ENCODE measurements around the gene SH2D4B. TPM values are rescaled to one million over a fixed set of nuclear protein-coding genes. Genes with fewer than 3 reads are reported as not detected.

SH2D4B gene
- total RNA-seq, 4 donors from 2014 or later = not detected

DNA sequence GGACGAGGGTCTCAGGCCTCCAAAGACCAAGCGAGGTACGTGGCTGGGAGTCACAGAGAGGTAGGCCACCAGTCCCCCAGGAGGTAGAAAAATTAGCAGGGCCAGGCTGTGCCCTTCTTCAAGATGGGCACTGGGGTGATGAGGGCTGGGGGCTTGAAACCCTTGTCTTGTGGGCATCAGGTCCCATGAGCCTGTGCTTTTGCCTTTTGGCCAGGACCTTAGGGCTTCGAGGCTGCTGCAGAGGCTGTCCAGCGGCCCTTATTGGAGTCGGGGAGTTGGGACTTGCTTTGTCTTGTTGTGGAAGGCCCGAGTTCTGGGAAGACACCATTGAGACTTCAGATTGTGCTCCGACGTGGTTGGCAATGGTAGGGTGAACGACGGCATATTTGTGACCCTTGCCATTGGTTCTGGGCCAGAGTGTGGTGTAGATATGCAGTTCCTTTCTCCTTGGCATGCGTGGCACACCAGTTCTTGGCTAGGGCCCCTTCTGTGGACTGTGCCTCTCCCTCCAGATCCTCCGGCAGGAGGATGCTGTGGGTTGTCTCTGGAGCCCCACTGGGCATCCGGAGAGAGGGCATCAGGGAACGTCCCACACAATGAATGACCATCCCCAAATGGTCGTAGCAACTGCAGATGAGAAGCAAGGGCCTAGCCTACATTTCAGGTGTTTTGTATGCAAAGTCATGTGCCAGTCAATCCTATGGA lies 931 bp downstream of the SH2D4B start:
- WGBS, 2 donors = 82 to 92% methylated on average over 14 to 16 of the region's 16 CpGs
- no peak overlapping the region for H3K27ac ChIP-seq
- no peaks in the 10 kb centered on the region for H3K9me3 ChIP-seq
- no peaks in the 10 kb centered on the region for H3K4me1 ChIP-seq
- no peaks in the 10 kb centered on the region for H3K36me3 ChIP-seq
- H3K4me3 ChIP-seq = no peak overlapping the region
- no peak for DNase-seq (ENCODE audit: low spot score in 2 of 2)
- no peaks in the 10 kb centered on the region for H3K27me3 ChIP-seq
- TF ChIP-seq EP300 (IDR thresholded peaks at IDR 0.05) (no peak), POLR2A (IDR thresholded peaks at IDR 0.05) (no peak)
- TF ChIP-seq, protein P1, sequence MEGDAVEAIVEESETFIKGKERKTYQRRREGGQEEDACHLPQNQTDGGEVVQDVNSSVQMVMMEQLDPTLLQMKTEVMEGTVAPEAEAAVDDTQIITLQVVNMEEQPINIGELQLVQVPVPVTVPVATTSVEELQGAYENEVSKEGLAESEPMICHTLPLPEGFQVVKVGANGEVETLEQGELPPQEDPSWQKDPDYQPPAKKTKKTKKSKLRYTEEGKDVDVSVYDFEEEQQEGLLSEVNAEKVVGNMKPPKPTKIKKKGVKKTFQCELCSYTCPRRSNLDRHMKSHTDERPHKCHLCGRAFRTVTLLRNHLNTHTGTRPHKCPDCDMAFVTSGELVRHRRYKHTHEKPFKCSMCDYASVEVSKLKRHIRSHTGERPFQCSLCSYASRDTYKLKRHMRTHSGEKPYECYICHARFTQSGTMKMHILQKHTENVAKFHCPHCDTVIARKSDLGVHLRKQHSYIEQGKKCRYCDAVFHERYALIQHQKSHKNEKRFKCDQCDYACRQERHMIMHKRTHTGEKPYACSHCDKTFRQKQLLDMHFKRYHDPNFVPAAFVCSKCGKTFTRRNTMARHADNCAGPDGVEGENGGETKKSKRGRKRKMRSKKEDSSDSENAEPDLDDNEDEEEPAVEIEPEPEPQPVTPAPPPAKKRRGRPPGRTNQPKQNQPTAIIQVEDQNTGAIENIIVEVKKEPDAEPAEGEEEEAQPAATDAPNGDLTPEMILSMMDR (IDR thresholded peaks at IDR 0.05) = no peak

GRCh38 chr10:80539421-80540031 lies 1.8 kb downstream of the SH2D4B start:
- no peak for DNase-seq (ENCODE audit: low spot score in 2 of 2)
- no peaks in the 10 kb centered on the region for H3K36me3 ChIP-seq
- whole genome bisulfite sequencing, 2 donors = 85 to 87% methylated on average over 7 of the region's 7 CpGs
- no peaks in the 10 kb centered on the region for H3K4me1 ChIP-seq
- no peak overlapping the region for H3K27ac ChIP-seq
- no peaks in the 10 kb centered on the region for H3K27me3 ChIP-seq
- H3K4me3 ChIP-seq = no peak overlapping the region
- H3K9me3 ChIP-seq = no peaks in the 10 kb centered on the region
- TF ChIP-seq EP300 (IDR thresholded peaks at IDR 0.05) (no peak), POLR2A (IDR thresholded peaks at IDR 0.05) (no peak)
- TF ChIP-seq, protein P1 (IDR thresholded peaks at IDR 0.05) = no peak

DNA sequence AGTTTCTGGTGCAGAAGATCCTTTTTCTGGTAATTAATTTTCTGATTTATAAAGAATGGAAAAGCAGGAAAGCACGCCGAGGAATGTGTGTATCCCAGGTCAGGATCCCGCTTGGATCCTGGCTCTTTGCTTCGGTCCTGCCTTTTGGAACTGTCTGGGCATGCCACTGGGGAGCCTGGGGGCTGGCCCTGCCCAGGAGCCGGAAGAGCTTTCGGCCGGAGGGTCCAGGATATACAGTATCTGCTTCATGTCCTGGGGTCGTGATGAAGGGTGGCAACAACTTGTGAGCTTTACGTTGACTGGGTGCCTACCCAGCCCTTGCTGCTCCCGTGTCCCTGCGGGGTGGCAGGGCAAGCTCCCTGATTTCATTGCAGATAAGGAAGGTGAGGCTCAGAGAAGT lies 2.4 kb downstream of the SH2D4B start:
- H3K36me3 ChIP-seq = no peaks in the 10 kb centered on the region
- no peak overlapping the region for H3K4me3 ChIP-seq
- no peaks in the 10 kb centered on the region for H3K4me1 ChIP-seq
- DNase-seq (ENCODE audit: low spot score in 2 of 2) = no peak
- TF ChIP-seq POLR2A (IDR thresholded peaks at IDR 0.05) (no peak), EP300 (IDR thresholded peaks at IDR 0.05) (no peak)
- TF ChIP-seq, protein P1 (IDR thresholded peaks at IDR 0.05) = no peak
- 72 to 86% methylated on average over 11 of the region's 11 CpGs for WGBS, 2 donors
- H3K9me3 ChIP-seq = no peaks in the 10 kb centered on the region
- no peak overlapping the region for H3K27ac ChIP-seq
- H3K27me3 ChIP-seq = no peaks in the 10 kb centered on the region

GRCh38 chr10:80540618-80540980 lies 2.9 kb downstream of the SH2D4B start:
- DNase-seq (ENCODE audit: low spot score in 2 of 2) = no peak
- no peak for TF ChIP-seq EP300 (IDR thresholded peaks at IDR 0.05)
- TF ChIP-seq, protein P1 (IDR thresholded peaks at IDR 0.05) = no peak
- no peak for TF ChIP-seq POLR2A (IDR thresholded peaks at IDR 0.05)
- H3K4me3 ChIP-seq = no peak overlapping the region
- no peak overlapping the region for H3K27ac ChIP-seq
- no peaks in the 10 kb centered on the region for H3K9me3 ChIP-seq
- no peaks in the 10 kb centered on the region for H3K27me3 ChIP-seq
- H3K36me3 ChIP-seq = no peaks in the 10 kb centered on the region
- WGBS, 2 donors = 51 to 75% methylated on average over 9 of the region's 9 CpGs
- no peaks in the 10 kb centered on the region for H3K4me1 ChIP-seq

DNA sequence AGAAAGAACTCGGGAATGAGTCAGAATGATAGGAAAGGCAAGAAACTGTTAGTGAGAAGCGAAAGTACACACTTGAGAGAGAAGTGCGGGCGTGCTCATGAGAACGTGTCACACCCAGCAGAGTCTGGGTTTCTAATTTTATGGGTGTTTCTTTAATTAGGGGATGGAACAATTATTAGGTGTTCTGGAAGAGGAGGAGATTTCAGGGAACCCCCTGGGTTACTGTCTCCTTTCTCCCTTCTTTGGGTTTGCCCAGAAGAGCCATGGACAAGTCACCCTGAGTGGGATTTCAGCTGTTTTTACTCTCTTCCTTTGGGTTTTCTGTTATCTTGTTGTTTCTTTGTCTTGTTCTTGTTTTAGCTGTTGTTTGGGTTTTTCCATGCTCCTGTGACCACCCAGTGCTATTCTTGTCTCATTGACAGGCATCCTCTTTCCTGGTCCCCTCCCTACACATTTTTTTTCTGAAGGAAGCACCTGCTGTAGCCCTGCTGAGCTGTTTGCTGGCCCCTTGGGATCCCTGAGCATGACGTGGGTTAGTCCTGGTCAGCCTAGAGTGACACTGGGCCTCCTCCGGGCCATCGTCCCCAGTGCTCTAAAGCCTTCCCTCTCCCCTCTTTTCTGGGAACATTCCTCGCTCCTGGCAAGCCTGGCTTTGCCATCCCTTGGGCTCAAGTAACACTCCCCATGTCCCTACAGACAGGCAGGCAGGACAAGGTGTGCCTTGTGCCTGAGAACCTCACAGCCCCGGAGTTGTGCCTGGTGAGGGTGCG lies 3.5 kb downstream of the SH2D4B start:
- Histone ChIP-seq H3K4me3 (no peak overlapping the region), H3K27ac (no peak overlapping the region), H3K36me3 (no peaks in the 10 kb centered on the region), H3K4me1 (no peaks in the 10 kb centered on the region), H3K9me3 (no peaks in the 10 kb centered on the region), H3K27me3 (no peaks in the 10 kb centered on the region)
- DNase-seq (ENCODE audit: low spot score in 2 of 2) = no peak
- WGBS, 2 donors = 68 to 71% methylated on average over 11 of the region's 11 CpGs
- no peak for TF ChIP-seq EP300 (IDR thresholded peaks at IDR 0.05)
- no peak for TF ChIP-seq POLR2A (IDR thresholded peaks at IDR 0.05)
- TF ChIP-seq, protein P1 (IDR thresholded peaks at IDR 0.05) = no peak

All from tibial nerve (tissue), 4 donors.